A549 (cell line): ENCODE results near the gene TAF4. TPM values are rescaled to one million over a fixed set of nuclear protein-coding genes. Genes with fewer than 3 reads are reported as not detected.
A peak's percentile ranks its signal among the peaks of the same experiment; 100 is the strongest.

Experiments
- ATAC-seq, 2 experiments: fragments of 200-7000 bp in 1 of 2; fragments of >200 bp in 1 of 2; cut with Nextera tagmentation in 1 of 2; cut with Tn5 transposase in 1 of 2; 3 replicates each; pipeline versions ENCODE4 v1.8.0 to v1.9.1; 2018 to 2020; ENCODE audit warnings: mild to moderate bottlenecking in 1 of 2, moderate library complexity in 1 of 2
- CTCF ChIA-PET: fragments of 300-600 bp; sonication (Branson Sonifier 250); formaldehyde crosslinking; extraction: SDS; loops from one replicate; lab custom pipeline; 2021; ENCODE audit warnings: antibody characterized with exemption, inconsistent platforms; lab: Yijun Ruan, JAX
- POLR2A ChIA-PET: fragments of 350-600 bp; formaldehyde crosslinking; extraction: SDS; loops from one replicate; lab custom pipeline; 2021; ENCODE audit warnings: antibody characterized with exemption, inconsistent platforms; lab: Yijun Ruan, JAX
- DNase-seq, 2 experiments: peaks; one replicate each; pipeline versions ENCODE4 v3.0.0 to v3.0.0-alpha.2; 2011 to 2016; ENCODE audit warnings: low read depth in 1 of 2, low spot score in 1 of 2
- FAIRE-seq: peaks from 2 replicates; lab custom pipeline; 2011; peaks lifted over from hg19 to GRCh38; lab: Jason Lieb, UNC
- H3K27ac ChIP-seq, 2 experiments: fragments of >200 bp; sonication (Bioruptor Twin); formaldehyde crosslinking; 3 replicates each; pipeline ENCODE4 v1.5.1; 2016 to 2017
- H3K4me1 ChIP-seq: fragments of >200 bp; sonication (Bioruptor Twin); formaldehyde crosslinking; 3 replicates; pipeline ENCODE4 v1.6.1; 2016
- H3K4me2 ChIP-seq: fragments of >200 bp; sonication (Bioruptor Twin); formaldehyde crosslinking; 3 replicates; pipeline ENCODE4 v1.6.1; 2016
- H3K4me3 ChIP-seq: fragments of >200 bp; sonication (Bioruptor Twin); formaldehyde crosslinking; 3 replicates; pipeline ENCODE4 v1.5.1; 2016
- H3K9me3 ChIP-seq: fragments of >200 bp; sonication (Bioruptor Twin); formaldehyde crosslinking; 3 replicates; pipeline ENCODE4 v1.6.1; 2016
- ATOH8 ChIP-seq: fragments of 250-450 bp; sonication (Bioruptor Pico); IDR thresholded peaks from 2 replicates; pipeline ENCODE4 v1.5.0; 2020; ENCODE audit warnings: low read depth, mild to moderate bottlenecking, moderate library complexity
- CBX2 ChIP-seq: fragments of 200-600 bp; sonication (generic); IDR thresholded peaks from 2 replicates; pipeline ENCODE4 v1.6.1; 2016; ENCODE audit warnings: low read depth, mild to moderate bottlenecking, borderline replicate concordance
- CHD2 ChIP-seq: fragments of 150-350 bp; IDR thresholded peaks from 2 replicates; pipeline ENCODE4 v1.6.1; 2014; ENCODE audit warnings: low read length; ENCODE audit not compliant: partially characterized antibody
- CHD4 ChIP-seq: fragments of 200-600 bp; sonication (generic); IDR thresholded peaks from 2 replicates; pipeline ENCODE4 v1.6.1; 2016; ENCODE audit warnings: antibody characterized with exemption, mild to moderate bottlenecking, borderline replicate concordance
- E2F6 ChIP-seq: IDR thresholded peaks from 2 replicates; pipeline ENCODE4 v1.6.1; 2012; ENCODE audit warnings: low read depth, borderline replicate concordance
- FOSL2 ChIP-seq, 2 experiments: fragments of 450-650 bp in 1 of 2; fragments of >200 bp in 1 of 2; sonication (Bioruptor Twin) in 1 of 2; formaldehyde crosslinking; IDR thresholded peaks; 2 replicates each; pipeline versions ENCODE4 v1.5.0 to v1.6.1; 2016 to 2020; ENCODE audit warnings: mild to moderate bottlenecking in 1 of 2, moderate library complexity in 1 of 2
- HOXB13 ChIP-seq: fragments of 250-450 bp; sonication (Bioruptor Pico); IDR thresholded peaks from 2 replicates; pipeline ENCODE4 v1.5.0; 2020; ENCODE audit warnings: low read depth, mild to moderate bottlenecking, moderate library complexity
- JUN ChIP-seq, 2 experiments: fragments of >200 bp; sonication (Bioruptor Twin); formaldehyde crosslinking; IDR thresholded peaks; 2 replicates in 1 of 2; 3 replicates in 1 of 2; pipeline ENCODE4 v1.6.1; 2016 to 2017
- MAX ChIP-seq: IDR thresholded peaks from 2 replicates; pipeline ENCODE4 v1.6.1; 2012
- MAZ ChIP-seq: fragments of 150-350 bp; IDR thresholded peaks from 2 replicates; pipeline ENCODE4 v1.6.1; 2014; ENCODE audit warnings: antibody characterized with exemption, low read depth, low read length, borderline replicate concordance
- MYC ChIP-seq: IDR thresholded peaks from 2 replicates; pipeline ENCODE4 v1.6.1; 2012; ENCODE audit warnings: mild to moderate bottlenecking, inconsistent platforms, low read length, improper control_type of control experiment, borderline replicate concordance
- PBX3 ChIP-seq: IDR thresholded peaks from 2 replicates; pipeline ENCODE4 v1.6.1; 2012
- PHF8 ChIP-seq: fragments of 200-600 bp; sonication (generic); IDR thresholded peaks from 2 replicates; pipeline ENCODE4 v1.6.1; 2016; ENCODE audit warnings: low read depth, mild to moderate bottlenecking, antibody characterized with exemption, moderate library complexity, borderline replicate concordance
- RAD21 ChIP-seq, 2 experiments: fragments of >200 bp in 1 of 2; sonication (Bioruptor Twin) in 1 of 2; formaldehyde crosslinking in 1 of 2; IDR thresholded peaks in 1 of 2; conservative IDR thresholded peaks in 1 of 2; 2 replicates in 1 of 2; 3 replicates in 1 of 2; pipeline ENCODE4 v1.6.1; 2012 to 2018; ENCODE audit warnings: inconsistent platforms in 1 of 2
- RCOR1 ChIP-seq: fragments of 150-350 bp; IDR thresholded peaks from 2 replicates; pipeline ENCODE4 v1.6.1; 2014; ENCODE audit warnings: antibody characterized with exemption, low read length, low read depth
- SMC3 ChIP-seq: fragments of >200 bp; sonication (Bioruptor Twin); formaldehyde crosslinking; IDR thresholded peaks from 3 replicates; pipeline ENCODE4 v1.6.1; 2018; ENCODE audit warnings: inconsistent platforms
- TFCP2L1 ChIP-seq: fragments of 250-450 bp; sonication (Bioruptor Pico); IDR thresholded peaks from 2 replicates; pipeline ENCODE4 v1.5.0; 2021; ENCODE audit warnings: mild to moderate bottlenecking
- TP53 ChIP-seq: fragments of 250-450 bp; sonication (Bioruptor Pico); IDR thresholded peaks from 2 replicates; pipeline ENCODE4 v1.5.0; 2021; ENCODE audit warnings: mild to moderate bottlenecking, moderate library complexity
- WGBS: methylation state at CpG from one replicate; pipeline ENCODE4 v1.1.6; 2017; ENCODE audit errors: missing lambda C conversion rate; 5-methylcytosine and 5-hydroxymethylcytosine counted together
- polyA plus RNA-seq, 4 experiments: library from polyadenylated mRNA; depleted of rRNA in 3 of 4; stranded (reverse); fragments of >200 nt; fragmentation: RNase III in 1 of 4; extraction: RNeasy Plus Mini Kit Qiagen cat#74134 plus additional on column Dnase treatment in 1 of 4; gene quantifications; 2 replicates in 3 of 4; 3 replicates in 1 of 4; pipeline ENCODE4 v1.2.3, GENCODE V29; 2011 to 2017
- TF ChIP-seq, protein P1 (sequence below): fragments of 250-450 bp; sonication (Bioruptor Pico); IDR thresholded peaks from 2 replicates; pipeline ENCODE4 v1.5.0; 2021; ENCODE audit warnings: mild to moderate bottlenecking, moderate library complexity, borderline replicate concordance

TAF4 gene
- polyA plus RNA-seq, 2 of the 4 experiments (the other 2 are of a cell fraction), result 6.1 to 11.0 TPM

DNA sequence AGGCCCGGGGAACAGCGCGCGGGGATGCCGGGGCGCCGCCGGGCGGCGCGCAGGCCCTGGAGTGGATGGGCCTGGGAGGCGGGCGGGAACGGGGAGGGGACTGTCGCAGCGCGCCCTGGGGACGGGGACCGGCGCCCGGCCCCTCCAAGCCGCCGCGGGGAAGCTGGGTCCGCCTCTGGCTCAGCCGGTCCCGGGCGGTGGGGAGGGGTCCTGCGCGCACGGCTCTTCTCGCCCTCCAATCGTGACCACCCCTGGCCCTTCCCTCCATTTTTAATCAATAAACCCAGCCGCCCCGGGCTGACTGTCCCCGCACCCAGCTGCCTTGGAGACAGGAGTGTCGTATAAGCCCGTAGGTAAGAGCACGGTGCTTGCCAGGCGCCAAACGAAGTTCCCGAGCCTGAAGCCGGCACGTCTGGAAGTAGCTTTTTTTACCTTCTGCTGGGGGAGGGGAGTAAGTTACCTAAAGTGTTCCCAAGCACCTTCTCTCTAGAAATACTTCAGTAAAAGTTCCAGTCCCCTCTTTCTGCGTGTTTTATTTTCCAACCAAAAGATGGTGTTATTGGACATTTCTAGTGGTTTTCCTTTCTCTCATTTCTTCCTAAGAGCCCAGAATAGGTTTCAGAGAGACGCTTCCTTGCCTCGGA, 780 bp upstream of the TAF4 start:
- TF ChIP-seq TFCP2L1 (CRISPR knock-in tag), result no peak
- peak; percentile 26; the same call in 1 of the 2 replicates for TF ChIP-seq PHF8
- TF ChIP-seq MAX, result peak; percentile 52; the same call in 1 of the 2 replicates
- TF ChIP-seq MYC, result 0 out of 2 replicates have a peak, but pooled peaks have one; percentile 14
- TF ChIP-seq JUN (IDR thresholded peaks at IDR 0.05), result peak in 1 of 2 experiments; percentile 10; a peak in 2 of 5 replicates
- peak; percentile 44; the same call in 1 of the 2 replicates for TF ChIP-seq E2F6
- TF ChIP-seq TP53 (CRISPR knock-in tag), result no peak
- ATAC-seq (peak; percentile 48 to 74), DNase-seq (peak; percentile 61), FAIRE-seq (no peak)
- Histone ChIP-seq H3K4me3 (peak overlapping the region; percentile 89), H3K27ac (peak overlapping the region; percentile 97 to 99), H3K4me2 (peak overlapping the region; percentile 97), H3K9me3 (peaks cover 9% of the 10 kb centered on the region; the same call in 1 of the 3 replicates), H3K4me1 (peaks cover 20% of the 10 kb centered on the region)
- ChIA-PET POLR2A (interaction anchor here (0.8 to 2.0 kb wide), 9 partner anchors 13 to 77 kb away, joined by 3 to 37 read pairs (median 4); partner anchors contain the start of genes LSM14B, PSMA7 and SS18L1), CTCF (interaction anchor here (0.9 to 2.3 kb wide), 6 partner anchors 35 to 72 kb away, joined by 3 to 7 read pairs (median 4); partner anchors contain the start of gene LSM14B)
- WGBS, result 8% methylated on average over 40 of the region's 47 CpGs

GRCh38 chr20:62064770-62065673, 659 bp downstream of the TAF4 start:
- CTCF ChIA-PET, result interaction anchor here (0.9 kb wide), 1 partner anchor 20 kb away, joined by 3 read pairs; no protein-coding TSS in a partner anchor
- Histone ChIP-seq H3K9me3 (peaks cover 1% of the 10 kb centered on the region; the same call in 1 of the 3 replicates), H3K4me3 (peak overlapping the region; percentile 89), H3K4me1 (peaks cover 20% of the 10 kb centered on the region), H3K4me2 (peak overlapping the region; percentile 88), H3K27ac (peak overlapping the region; percentile 89 to 99)
- ATAC-seq (peak in 1 of 2 experiments; percentile 35; a peak in 4 of 6 replicates), FAIRE-seq (no peak), DNase-seq (no peak)
- POLR2A ChIA-PET, result interaction anchor here (1.6 to 2.0 kb wide), 2 partner anchors 57 to 76 kb away, joined by 7 to 37 read pairs; partner anchors contain the start of gene LSM14B
- WGBS, result 3% methylated on average over 19 of the region's 165 CpGs
- TF ChIP-seq FOSL2 (IDR thresholded peaks at IDR 0.05) (no peak), FOSL2 (CRISPR knock-in tag; IDR thresholded peaks at IDR 0.05) (no peak), ATOH8 (CRISPR knock-in tag) (no peak), JUN (IDR thresholded peaks at IDR 0.05) (no peak), HOXB13 (CRISPR knock-in tag) (no peak), RAD21 (conservative IDR thresholded peaks at IDR 0.05 in 1 of 2, IDR thresholded peaks at IDR 0.05 in 1 of 2) (no peak), CBX2 (no peak), SMC3 (no peak), CHD2 (no peak), RCOR1 (no peak), TP53 (CRISPR knock-in tag) (no peak), MAZ (no peak), PBX3 (no peak), CHD4 (no peak)
- TF ChIP-seq, protein P1, sequence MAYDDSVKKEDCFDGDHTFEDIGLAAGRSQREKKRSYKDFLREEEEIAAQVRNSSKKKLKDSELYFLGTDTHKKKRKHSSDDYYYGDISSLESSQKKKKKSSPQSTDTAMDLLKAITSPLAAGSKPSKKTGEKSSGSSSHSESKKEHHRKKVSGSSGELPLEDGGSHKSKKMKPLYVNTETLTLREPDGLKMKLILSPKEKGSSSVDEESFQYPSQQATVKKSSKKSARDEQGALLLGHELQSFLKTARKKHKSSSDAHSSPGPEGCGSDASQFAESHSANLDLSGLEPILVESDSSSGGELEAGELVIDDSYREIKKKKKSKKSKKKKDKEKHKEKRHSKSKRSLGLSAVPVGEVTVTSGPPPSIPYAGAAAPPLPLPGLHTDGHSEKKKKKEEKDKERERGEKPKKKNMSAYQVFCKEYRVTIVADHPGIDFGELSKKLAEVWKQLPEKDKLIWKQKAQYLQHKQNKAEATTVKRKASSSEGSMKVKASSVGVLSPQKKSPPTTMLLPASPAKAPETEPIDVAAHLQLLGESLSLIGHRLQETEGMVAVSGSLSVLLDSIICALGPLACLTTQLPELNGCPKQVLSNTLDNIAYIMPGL (CRISPR knock-in tag), result no peak
